ENCODE measurements around the gene AGFG2. TPM values are rescaled to one million over a fixed set of nuclear protein-coding genes. Genes with fewer than 3 reads are reported as not detected.

The AGFG2 gene
- total RNA-seq, 1 donor from 2014 or later: 26.6 TPM

DNA sequence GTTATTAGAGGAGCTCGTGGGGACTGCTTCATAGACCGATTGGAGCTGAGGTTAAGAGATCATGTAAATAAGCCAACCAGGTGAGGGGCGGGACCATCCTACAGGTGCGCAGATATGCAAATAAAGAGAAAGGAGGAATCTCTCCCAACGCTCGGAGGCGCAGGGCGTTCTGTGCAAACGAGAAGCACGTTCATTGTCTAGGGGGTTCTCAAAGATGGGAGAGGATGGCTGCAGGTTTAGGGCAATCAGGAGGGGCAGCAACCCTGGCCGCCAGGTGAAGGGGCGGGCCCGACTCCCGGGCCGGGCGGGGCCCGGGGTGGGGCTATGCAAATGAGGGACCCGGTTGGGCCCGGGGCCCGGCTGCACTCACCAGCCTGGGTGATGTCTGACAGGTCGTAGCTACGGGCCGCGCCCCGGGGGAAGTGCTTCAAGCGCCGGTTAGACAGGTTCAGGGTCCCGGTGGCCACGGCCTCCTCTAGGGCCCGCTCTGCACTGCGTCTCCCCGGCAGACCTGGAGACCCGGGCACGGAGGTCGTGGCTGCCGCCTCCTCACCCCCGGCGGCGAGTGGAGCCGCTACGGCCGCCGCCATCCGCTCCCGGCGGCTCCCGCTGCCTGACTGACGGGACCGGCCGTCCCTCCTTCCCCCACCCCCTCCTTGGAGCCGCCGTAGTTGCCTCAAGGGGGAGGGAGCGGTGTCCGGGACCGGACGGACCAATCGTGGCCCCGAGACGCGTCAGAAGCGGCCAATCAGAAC is 46.7 kb downstream of the AGFG2 start, which contains the start of gene LRCH4:
TSS of gene LRCH4 (minus strand) at position 619 of the 755 bp plus-strand sequence. CDS start at position 590, 29 bp downstream.
- H3K27me3 ChIP-seq (ENCODE audit: low read depth): no peaks in the 10 kb centered on the region
- H3K9me3 ChIP-seq (replicated peaks): no peaks in the 10 kb centered on the region
- TF ChIP-seq CTCF (IDR thresholded peaks at IDR 0.05; ENCODE audit: borderline replicate concordance): no peak
- H3K4me3 ChIP-seq: peak within 1 kb of the TSS; percentile 100
- H3K27ac ChIP-seq (replicated peaks): peak within 1 kb of the TSS; percentile 98
- intact Hi-C loops (cut with micrococcal nuclease): loop anchor here (10.0 kb wide), 1 partner anchor 109 kb away; the partner anchor contains the start of gene GIGYF1
- H3K4me1 ChIP-seq: peaks cover 64% of the 10 kb centered on the region
- DNase-seq: no peak
- peaks cover 20% of the 10 kb centered on the region for H3K36me3 ChIP-seq

GRCh38 chr7:100586266-100587025 is 47.4 kb downstream of the AGFG2 start, which contains the start of gene FBXO24:
Gene FBXO24, plus strand, starts transcription at chr7:100586328. Its CDS starts 298 bp downstream, at chr7:100586626.
- Histone ChIP-seq H3K4me1 (peaks cover 65% of the 10 kb centered on the region), H3K9me3 (replicated peaks) (no peaks in the 10 kb centered on the region), H3K27me3 (ENCODE audit: low read depth) (no peaks in the 10 kb centered on the region), H3K27ac (replicated peaks) (peak within 1 kb of the TSS; percentile 98), H3K4me3 (peak within 1 kb of the TSS; percentile 100), H3K36me3 (peaks cover 12% of the 10 kb centered on the region)
- TF ChIP-seq CTCF (IDR thresholded peaks at IDR 0.05; ENCODE audit: borderline replicate concordance): no peak
- peak; percentile 100 for DNase-seq
- intact Hi-C loops (cut with micrococcal nuclease): loop anchor here (10.0 kb wide), 1 partner anchor 108 kb away; the partner anchor contains the start of gene GIGYF1

- Histone ChIP-seq H3K9me3 (replicated peaks) (no peaks in the 10 kb centered on the region), H3K27ac (replicated peaks) (no peak overlapping the region), H3K4me3 (no peak overlapping the region), H3K4me1 (peaks cover 45% of the 10 kb centered on the region), H3K36me3 (no peaks in the 10 kb centered on the region), H3K27me3 (ENCODE audit: low read depth) (no peaks in the 10 kb centered on the region)
- no peak for DNase-seq
- intact Hi-C loops (cut with micrococcal nuclease): loop anchor here (10.0 kb wide), 1 partner anchor 106 kb away; the partner anchor contains the start of gene GIGYF1
- peak; percentile 40 for TF ChIP-seq CTCF (IDR thresholded peaks at IDR 0.05; ENCODE audit: borderline replicate concordance)
Measured at GRCh38 chr7:100588438-100588837, 49.4 kb downstream of the AGFG2 start.

- no peak for DNase-seq
- TF ChIP-seq CTCF (IDR thresholded peaks at IDR 0.05; ENCODE audit: borderline replicate concordance): no peak
- Histone ChIP-seq H3K27ac (replicated peaks) (peak overlapping the region; percentile 80), H3K4me3 (peak overlapping the region; percentile 56), H3K36me3 (no peaks in the 10 kb centered on the region), H3K27me3 (ENCODE audit: low read depth) (no peaks in the 10 kb centered on the region), H3K9me3 (replicated peaks) (no peaks in the 10 kb centered on the region), H3K4me1 (peaks cover 35% of the 10 kb centered on the region)
- intact Hi-C loops (cut with micrococcal nuclease): loop anchor here (10.0 kb wide), 1 partner anchor 105 kb away; the partner anchor contains the start of gene GIGYF1
Measured at GRCh38 chr7:100589341-100589947, 50.4 kb downstream of the AGFG2 start.
